Heart left ventricle (tissue), 13 donors: ENCODE results near the gene DPM2.

ENCODE experiments used
- POLR2A ChIP-seq, 2 donors: fragments of 450-650 bp; IDR thresholded peaks; one replicate each; pipeline ENCODE4 v1.6.1; 2017; ENCODE audit warnings: antibody characterized with exemption in 2 of 2, mild to moderate bottlenecking in 2 of 2, moderate library complexity in 2 of 2
- TF ChIP-seq, protein P1 (sequence below), 12 donors: fragments of 200-600 bp; sonication (generic) in 4 of 12; IDR thresholded peaks; one replicate each; pipeline versions ENCODE4 v1.5.0 to v1.8.0; 2018 to 2022; ENCODE audit warnings: antibody characterized with exemption in 12 of 12, mild to moderate bottlenecking in 5 of 12
- donor health status: ischemic (EF 13 %, LVEDD 7.1; RV severe dilation, severe dysfunction).
- donor health status: DM: no; HTN: yes; CAD: no.
- donor health status: DM: no; HTN: no; CAD: no.
- donor health status: ischemic (EF 25% LVEDD 6.9; RV normal size, moderate dysfunction).
- donor health status: ischemic (EF 25% LVEDD 5.7; RV mildly dilated, moderate dysfunction).
- donor health status: ischemic (EF 35%, LVEDD 5.7; RV mildly dilated, moderate dysfunction).
- donor health status: nonischemic (EF 11% LVEDD 7.7; RV severe dilation, severe dysfunction).
- donor health status: DM: yes; HTN: yes; CAD: no.
- donor health status: PGD.
- donor health status: ischemic (EF 29% LVEDD 5.4; RV normal size, mild dysfunction).
- donor health status: nonischemic (EF 23%, LVEDD 6.1; RV moderate dilation, normal function).

DNA sequence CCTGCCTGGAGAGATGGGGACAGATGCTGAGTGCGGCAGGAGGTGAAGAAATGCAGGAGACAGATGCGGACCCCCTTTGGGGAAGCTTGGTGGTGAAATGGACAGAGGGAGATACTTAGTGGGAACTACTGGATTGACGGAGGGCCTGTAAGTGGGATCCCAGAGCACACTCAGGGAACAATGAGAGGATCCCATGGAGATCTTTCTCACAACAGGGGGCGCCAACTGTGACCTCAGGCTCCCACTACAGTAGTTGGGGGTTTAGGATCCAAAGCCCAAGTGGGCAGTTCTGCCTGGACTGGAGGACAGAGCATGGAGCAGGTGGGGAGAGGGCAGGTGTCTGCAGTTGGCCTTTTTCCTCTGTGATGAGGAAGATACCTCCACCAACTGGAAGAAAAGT lies 3.4 kb downstream of the DPM2 start:
- no peak for TF ChIP-seq POLR2A (IDR thresholded peaks at IDR 0.05)
- TF ChIP-seq, protein P1, sequence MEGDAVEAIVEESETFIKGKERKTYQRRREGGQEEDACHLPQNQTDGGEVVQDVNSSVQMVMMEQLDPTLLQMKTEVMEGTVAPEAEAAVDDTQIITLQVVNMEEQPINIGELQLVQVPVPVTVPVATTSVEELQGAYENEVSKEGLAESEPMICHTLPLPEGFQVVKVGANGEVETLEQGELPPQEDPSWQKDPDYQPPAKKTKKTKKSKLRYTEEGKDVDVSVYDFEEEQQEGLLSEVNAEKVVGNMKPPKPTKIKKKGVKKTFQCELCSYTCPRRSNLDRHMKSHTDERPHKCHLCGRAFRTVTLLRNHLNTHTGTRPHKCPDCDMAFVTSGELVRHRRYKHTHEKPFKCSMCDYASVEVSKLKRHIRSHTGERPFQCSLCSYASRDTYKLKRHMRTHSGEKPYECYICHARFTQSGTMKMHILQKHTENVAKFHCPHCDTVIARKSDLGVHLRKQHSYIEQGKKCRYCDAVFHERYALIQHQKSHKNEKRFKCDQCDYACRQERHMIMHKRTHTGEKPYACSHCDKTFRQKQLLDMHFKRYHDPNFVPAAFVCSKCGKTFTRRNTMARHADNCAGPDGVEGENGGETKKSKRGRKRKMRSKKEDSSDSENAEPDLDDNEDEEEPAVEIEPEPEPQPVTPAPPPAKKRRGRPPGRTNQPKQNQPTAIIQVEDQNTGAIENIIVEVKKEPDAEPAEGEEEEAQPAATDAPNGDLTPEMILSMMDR (IDR thresholded peaks at IDR 0.05) = no peak
